CD4-positive, alpha-beta T cell (primary cell): ENCODE results near the gene VAV2. TPM values are rescaled to one million over a fixed set of nuclear protein-coding genes. Genes with fewer than 3 reads are reported as not detected.

Source experiments
- ATAC-seq: fragments of 200-7000 bp; cut with Tn5 transposase; one replicate; pipeline ENCODE4 v1.10.0; 2022; ENCODE audit warnings: mild to moderate bottlenecking; ENCODE audit not compliant: poor library complexity
- CTCF ChIA-PET: fragments of 350-600 bp; sonication (Branson Sonifier 250); formaldehyde crosslinking; loops from one replicate; lab custom pipeline; 2021; ENCODE audit warnings: antibody characterized with exemption, inconsistent platforms; lab: Charles Lee
- POLR2A ChIA-PET: fragments of 350-600 bp; sonication (Branson Sonifier 250); formaldehyde crosslinking; loops from one replicate; lab custom pipeline; 2021; ENCODE audit warnings: antibody characterized with exemption, inconsistent platforms; lab: Charles Lee
- DNase-seq, 14 experiments: peaks; one replicate each; pipeline ENCODE4 v3.0.0-alpha.2; 2013 to 2020; ENCODE audit warnings: mixed read lengths in 2 of 14
- H3K27ac ChIP-seq, 2 donors: one replicate each; pipeline versions ENCODE4 v1.5.1 to v1.7.0; 2013; ENCODE audit warnings: low read length in 2 of 2, low read depth in 1 of 2, mild to moderate bottlenecking in 1 of 2
- H3K27me3 ChIP-seq, 2 experiments: 1 replicate in 1 of 2; 2 replicates in 1 of 2; pipeline versions ENCODE4 v1.6.1 to v1.7.0; 2013; ENCODE audit warnings: low read length in 2 of 2, control low read depth in 1 of 2, mild to moderate bottlenecking in 1 of 2, moderate library complexity in 1 of 2; ENCODE audit not compliant: insufficient read depth in 2 of 2, control insufficient read depth in 1 of 2
- H3K36me3 ChIP-seq: one replicate; pipeline ENCODE4 v1.6.1; 2013; ENCODE audit warnings: low read length, control low read depth; ENCODE audit not compliant: insufficient read depth
- H3K4me1 ChIP-seq: one replicate; pipeline ENCODE4 v1.6.1; 2013; ENCODE audit warnings: low read length, control low read depth; ENCODE audit not compliant: insufficient read depth
- H3K4me3 ChIP-seq: one replicate; pipeline ENCODE4 v1.5.1; 2013; ENCODE audit warnings: mild to moderate bottlenecking, low read length, moderate library complexity
- H3K9me3 ChIP-seq, 2 experiments: 1 replicate in 1 of 2; 2 replicates in 1 of 2; pipeline versions ENCODE4 v1.6.1 to v1.7.0; 2013; ENCODE audit warnings: low read length in 2 of 2, mild to moderate bottlenecking in 2 of 2, control low read depth in 1 of 2, moderate library complexity in 1 of 2; ENCODE audit not compliant: control insufficient read depth in 1 of 2, insufficient read depth in 1 of 2
- H3K27ac Mint-ChIP-seq: one replicate; pipeline ENCODE4 v1.8.0; 2020; ENCODE audit warnings: mixed read lengths
- H3K27me3 Mint-ChIP-seq: one replicate; pipeline ENCODE4 v1.8.0; 2021; ENCODE audit warnings: mixed read lengths
- H3K36me3 Mint-ChIP-seq: one replicate; pipeline ENCODE4 v1.8.0; 2021; ENCODE audit warnings: low read depth, mixed read lengths
- H3K4me1 Mint-ChIP-seq: one replicate; pipeline ENCODE4 v1.8.0; 2021; ENCODE audit warnings: low read depth, mixed read lengths
- H3K4me3 Mint-ChIP-seq: one replicate; pipeline ENCODE4 v1.8.0; 2020; ENCODE audit warnings: mild to moderate bottlenecking, mixed read lengths
- H3K9me3 Mint-ChIP-seq: one replicate; pipeline ENCODE4 v1.8.0; 2020; ENCODE audit warnings: mixed read lengths
- CTCF ChIP-seq: fragments of 200-600 bp; IDR thresholded peaks from one replicate; pipeline ENCODE4 v1.8.0; 2022; ENCODE audit warnings: antibody characterized with exemption, mild to moderate bottlenecking
- intact Hi-C, 2 experiments: fragments of 100-400 bp; cut with DNase I in 1 of 2; cut with micrococcal nuclease in 1 of 2; formaldehyde crosslinking; loops; one replicate each; pipeline versions ENCODE4 v1.15.1 to v1.9.0; 2023 to 2025; cut with DNase I, micrococcal nuclease
- total RNA-seq, 174 experiments: library from RNA in 2 of 174; stranded (reverse) in 2 of 174; gene quantifications; one replicate each; pipeline ENCODE4 v1.2.3 and lab custom pipeline; 2021 to 2026

VAV2 gene
- total RNA-seq, 2 experiments from 2014 or later = 1.6 to 1.7 TPM

- intact Hi-C loops = loop anchor here (1.0 to 5.0 kb wide), 3 partner anchors 58 to 181 kb away; no protein-coding TSS in a partner anchor
- Histone ChIP-seq H3K4me1 (peaks cover 21% of the 10 kb centered on the region), H3K36me3 (no peaks in the 10 kb centered on the region), H3K27ac (no peak overlapping the region), H3K27me3 (no peaks in the 10 kb centered on the region), H3K9me3 (no peaks in the 10 kb centered on the region), H3K4me3 (no peak overlapping the region)
- Mint-ChIP-seq H3K27ac (peak overlapping the region; percentile 33), H3K36me3 (no peaks in the 10 kb centered on the region), H3K4me1 (peaks cover 8% of the 10 kb centered on the region), H3K9me3 (no peaks in the 10 kb centered on the region), H3K4me3 (no peak overlapping the region), H3K27me3 (no peaks in the 10 kb centered on the region)
- ChIA-PET POLR2A (interaction anchor here (1.0 to 1.8 kb wide), 2 partner anchors 12 kb away, joined by 3 to 6 read pairs; no protein-coding TSS in a partner anchor), CTCF (no interaction called here)
- DNase-seq = peak in 3 of 14 experiments; percentile 2 to 16 (median 4)
- no peak for ATAC-seq
- TF ChIP-seq CTCF = no peak
These were observed 277.4 kb downstream of the VAV2 start for GRCh38 chr9:133714606-133715294.

- peak in 2 of 14 experiments; percentile 1 to 9 for DNase-seq
- CTCF ChIA-PET = no interaction called here
- peaks cover 15% of the 10 kb centered on the region for H3K4me1 Mint-ChIP-seq
These were observed 278.1 kb downstream of the VAV2 start for GRCh38 chr9:133713960-133714495.

More at GRCh38 chr9:133713960-133714495, 278.1 kb downstream of the VAV2 start:
- no peak for ATAC-seq
- Mint-ChIP-seq H3K27ac (peak overlapping the region; percentile 33), H3K4me3 (no peak overlapping the region), H3K36me3 (no peaks in the 10 kb centered on the region), H3K9me3 (no peaks in the 10 kb centered on the region), H3K27me3 (no peaks in the 10 kb centered on the region)
- H3K36me3 ChIP-seq = no peaks in the 10 kb centered on the region
- POLR2A ChIA-PET = interaction anchor here (1.0 to 1.8 kb wide), 3 partner anchors 11 to 30 kb away, joined by 3 to 6 read pairs (median 3); no protein-coding TSS in a partner anchor
- no peak overlapping the region for H3K27ac ChIP-seq
- no peak overlapping the region for H3K4me3 ChIP-seq
- no peak for TF ChIP-seq CTCF
- H3K9me3 ChIP-seq = no peaks in the 10 kb centered on the region
- intact Hi-C loops = no loop called here
- peaks cover 28% of the 10 kb centered on the region for H3K4me1 ChIP-seq
- no peaks in the 10 kb centered on the region for H3K27me3 ChIP-seq
